ENCODE results near the gene DFFB.

Gene DFFB

DNA sequence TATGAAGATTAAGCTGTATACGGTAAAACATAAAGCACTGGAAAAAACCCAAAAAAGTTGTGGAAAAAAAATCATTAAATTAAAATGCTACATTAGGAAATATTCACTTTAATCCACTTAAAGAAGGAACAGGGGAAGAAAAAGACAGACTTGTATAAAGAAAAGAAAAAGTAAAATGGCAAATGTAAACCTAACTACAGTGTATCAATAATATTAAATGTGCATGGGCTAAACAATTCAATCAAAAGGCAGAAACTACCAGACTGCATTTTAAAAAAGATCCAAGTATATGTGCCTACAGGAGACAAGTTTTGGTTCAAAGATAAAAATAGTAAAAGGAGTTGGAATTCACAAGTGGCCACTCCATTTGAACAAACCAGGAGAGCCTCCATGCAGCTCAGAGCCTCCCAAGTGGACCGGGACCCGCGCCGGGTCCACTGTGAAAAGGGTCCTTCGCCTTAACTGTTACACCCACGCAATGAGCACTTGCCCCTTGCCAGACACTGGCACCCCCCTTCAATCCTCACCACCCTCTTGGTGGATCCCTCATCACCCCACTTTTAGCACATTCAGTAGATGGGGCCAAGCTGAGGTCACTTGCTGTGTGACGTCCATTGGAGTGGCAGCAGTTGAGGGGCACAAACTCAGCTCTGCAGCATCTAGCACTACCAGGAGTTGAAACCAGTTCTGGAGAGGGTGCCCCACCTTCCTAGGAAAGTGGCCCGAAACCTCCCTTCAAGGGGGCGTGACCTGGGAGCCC, 41.9 kb downstream of the DFFB start:
- DNase-seq: no peak

DNA sequence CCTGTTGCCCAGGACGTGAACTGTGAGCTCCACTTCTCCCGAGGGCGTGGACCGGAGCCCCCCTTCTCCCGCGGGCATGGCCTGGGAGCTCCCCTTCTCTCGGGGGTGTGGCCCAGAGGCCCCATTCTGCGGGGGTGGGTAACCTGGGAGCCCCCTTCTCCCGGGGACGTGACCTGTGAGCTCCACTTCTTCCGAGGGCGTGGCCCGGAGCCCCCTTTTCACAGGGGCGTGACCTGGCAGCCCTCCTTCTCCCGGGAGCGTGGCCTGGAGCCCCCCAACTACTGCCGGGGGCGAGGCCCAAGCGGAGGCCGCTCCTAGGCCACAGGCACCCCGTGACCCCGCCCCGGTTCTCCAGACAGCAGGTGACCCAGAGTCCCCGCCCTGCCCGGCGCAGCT, 42.5 kb downstream of the DFFB start:
- no peak for DNase-seq

DNA sequence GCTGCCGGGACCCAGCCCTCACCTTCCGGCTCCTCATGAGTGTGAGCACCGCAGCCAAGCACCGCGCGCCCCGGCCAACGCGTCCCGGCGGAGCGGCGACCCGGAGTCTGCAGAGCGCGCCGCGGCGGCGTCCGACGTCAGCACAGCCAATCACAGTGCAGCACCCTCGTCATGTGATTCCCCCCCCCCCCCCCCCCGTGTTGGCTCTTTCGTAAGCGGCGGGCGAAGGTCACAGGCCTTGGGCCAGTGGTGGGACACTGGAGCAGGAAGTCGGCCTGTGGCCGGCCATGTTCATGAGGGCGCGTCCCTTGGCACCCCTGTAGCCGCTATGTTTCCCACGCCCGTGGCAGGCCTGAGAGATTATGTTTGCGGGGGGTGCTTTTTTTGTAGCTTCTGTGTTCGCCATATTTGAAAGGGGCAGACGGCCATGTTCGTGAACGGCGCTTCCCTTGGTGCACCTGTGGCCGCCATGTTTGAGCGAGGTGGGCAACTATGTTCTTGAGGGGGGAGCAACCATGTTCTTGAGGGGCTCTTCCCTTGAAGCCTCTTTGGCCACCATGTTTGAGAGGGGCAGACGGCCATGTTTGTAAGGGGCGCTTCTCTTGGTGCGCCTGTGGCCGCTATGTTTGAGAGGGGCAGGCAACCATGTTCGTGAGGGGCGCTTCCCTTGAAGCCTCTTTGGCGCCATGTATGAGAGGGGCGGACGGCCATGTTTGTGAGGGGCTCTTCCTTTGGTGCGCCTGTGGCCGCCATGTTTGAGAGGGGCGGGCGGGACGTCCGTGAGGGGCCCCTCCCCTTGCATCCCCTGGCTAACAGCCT, 43.1 kb downstream of the DFFB start, which contains the start of gene C1orf174:
TSS of gene C1orf174 (minus strand) at position 123 of the 819 bp plus-strand sequence. CDS start at position 37, 86 bp downstream.
- DNase-seq: peak; percentile 97 to 98

DNA sequence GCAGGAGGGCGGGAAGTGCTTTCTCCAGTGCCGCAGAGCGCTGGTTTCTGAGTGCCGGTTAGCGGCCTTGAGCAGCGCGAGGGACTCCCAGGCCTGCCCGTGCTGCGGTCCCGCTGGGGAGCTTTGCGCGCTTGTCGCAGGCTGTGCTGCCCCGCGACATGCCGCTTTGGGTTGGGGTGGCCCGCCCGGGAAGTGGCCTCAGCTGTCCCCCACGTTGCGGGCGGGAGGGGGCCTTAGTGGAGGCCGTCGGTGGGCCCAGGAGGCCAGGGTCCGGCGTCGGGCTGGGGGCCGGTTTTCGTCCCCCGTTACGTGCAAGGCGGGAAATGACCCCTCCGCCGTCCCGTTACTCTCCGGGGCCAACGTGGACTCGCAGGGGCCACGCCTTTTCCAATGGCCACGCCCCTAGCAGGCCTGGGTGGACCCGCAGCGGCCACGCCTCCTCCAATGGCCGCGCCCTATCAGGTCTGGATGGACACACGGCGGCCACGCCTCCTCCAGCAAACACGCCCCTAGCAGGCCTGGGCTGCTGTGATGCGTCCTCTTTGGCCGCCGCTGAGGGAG, 43.8 kb downstream of the DFFB start:
- DNase-seq: peak; percentile 92 to 93

DNA sequence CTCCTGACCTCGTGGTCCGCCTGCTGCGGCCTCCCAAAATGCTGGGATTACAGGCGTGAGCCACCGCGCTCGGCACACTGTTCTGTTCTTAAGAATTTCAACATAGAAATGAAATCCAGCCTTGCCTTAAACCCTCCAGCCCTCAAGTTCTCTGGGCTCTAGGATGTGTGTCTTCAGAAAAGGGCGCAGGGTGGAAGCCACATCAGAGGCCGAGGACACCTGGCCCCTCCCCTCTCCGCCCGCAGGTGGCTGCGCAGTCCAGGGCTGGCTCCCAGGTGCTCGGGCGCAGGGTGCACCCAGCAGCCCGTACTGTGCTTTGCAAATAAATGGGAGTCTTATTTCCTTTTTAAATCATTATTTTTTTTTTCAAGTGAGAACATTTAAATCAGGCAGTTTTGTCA, 44.8 kb downstream of the DFFB start:
- peak in 1 of 2 donors; percentile 40 for DNase-seq

DNA sequence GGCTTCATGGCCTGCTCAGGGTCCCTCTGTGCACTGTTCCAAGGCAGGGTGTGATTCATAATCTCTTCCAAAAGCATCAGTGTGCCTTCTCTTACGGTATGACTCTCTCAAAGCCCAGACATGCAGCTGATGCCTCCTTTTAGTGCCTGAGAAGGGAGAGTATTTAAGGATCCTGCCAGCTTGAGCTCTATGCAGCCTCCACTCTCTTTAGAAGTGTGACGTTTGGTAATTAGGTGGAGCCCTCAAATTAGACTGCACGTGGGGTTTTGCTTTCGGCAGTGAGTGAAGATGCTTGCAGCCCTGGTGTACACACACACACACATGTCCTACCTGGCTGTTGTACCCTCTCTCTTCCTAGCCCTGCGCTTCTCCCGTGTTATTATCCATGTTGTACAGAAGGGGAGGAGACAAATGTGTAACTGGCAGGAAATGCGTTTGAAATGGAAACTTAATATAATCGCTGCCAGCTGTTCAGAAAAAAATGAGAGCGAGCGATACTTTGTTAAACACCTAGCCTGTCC, 45.4 kb downstream of the DFFB start:
- peak in 1 of 2 donors; percentile 32 for DNase-seq

DNA sequence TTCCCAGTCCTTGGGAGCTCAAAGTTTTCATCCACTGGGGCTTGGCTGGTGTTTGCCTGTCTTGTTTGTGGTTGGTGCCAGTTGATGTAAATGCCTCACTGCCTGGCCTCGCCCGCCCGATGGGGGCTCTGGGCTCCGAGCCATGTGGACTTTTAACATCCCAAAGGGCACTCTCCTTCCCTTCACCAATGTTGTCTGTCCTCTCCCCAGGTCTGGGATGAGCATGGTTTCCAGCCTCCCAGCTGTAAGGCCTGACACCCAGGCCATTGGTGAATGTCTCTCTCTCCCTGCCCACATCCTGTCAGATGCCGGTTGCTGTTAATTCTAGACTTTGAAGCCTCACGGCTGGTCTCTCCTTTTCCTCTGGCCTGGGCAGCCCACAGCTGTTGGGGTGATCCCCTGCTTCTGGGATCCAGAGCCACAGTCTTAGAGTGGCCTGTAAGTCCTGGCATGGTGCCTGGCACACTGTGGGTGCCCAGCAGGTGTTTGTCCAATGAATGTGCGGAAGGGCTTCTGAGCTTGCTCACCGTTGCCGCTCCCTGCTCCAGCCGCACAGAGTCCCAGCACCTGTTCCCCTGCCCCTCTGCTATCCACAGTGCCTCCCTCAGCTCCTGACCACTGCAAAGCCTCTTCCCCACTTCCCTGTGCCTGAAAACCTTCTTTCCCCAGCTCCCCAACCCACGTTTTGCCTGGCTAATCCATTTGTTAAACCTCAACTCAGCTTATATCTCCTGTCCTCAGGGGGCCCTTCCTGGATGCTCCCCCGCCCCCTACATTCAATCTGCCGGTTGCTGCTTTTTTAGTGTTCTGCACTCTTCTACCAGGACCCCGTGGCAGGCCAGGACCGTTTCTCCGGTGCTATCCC, 46.1 kb downstream of the DFFB start:
- DNase-seq: peak in 1 of 2 donors; percentile 42

DNA sequence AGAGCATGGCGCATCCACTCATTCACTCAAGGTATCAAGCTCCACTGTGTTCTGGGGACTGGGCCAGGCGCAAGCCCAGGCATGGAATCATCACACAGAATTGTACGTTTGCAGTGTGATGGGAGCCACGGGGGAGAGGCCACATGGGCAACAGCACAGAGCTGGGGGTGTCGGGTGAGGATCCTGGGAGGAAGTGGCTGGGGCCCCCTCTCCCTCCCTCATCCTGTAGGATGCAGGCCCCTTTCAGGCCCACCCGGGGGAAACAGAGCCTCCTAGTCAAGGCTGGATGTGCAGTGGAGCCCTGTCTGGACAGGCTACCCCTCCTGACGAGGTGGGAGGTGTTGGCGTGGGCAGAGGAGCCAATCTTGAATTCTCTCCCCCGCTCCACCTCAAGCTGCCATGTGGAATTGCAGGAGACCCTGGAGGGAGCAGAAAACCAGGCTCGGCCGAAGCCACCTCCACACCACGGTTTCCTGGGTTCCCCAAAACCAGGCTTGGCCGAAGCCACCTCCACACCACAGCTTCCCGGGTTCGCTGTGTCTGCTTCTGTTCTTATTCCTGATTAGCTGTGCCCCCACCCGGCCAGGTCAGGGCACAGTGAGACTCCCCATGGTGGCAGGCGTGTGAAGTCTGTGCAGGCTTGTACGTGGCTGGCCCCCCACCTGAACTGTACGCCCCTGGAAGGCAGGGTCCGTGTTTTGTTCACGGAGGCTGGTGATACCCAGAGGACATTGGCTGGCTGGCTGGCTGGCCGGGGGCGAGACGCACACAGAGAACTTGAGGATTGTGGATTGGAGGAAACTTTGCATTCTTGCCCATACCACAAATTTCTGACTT, 46.9 kb downstream of the DFFB start:
- no peak for DNase-seq

DNA sequence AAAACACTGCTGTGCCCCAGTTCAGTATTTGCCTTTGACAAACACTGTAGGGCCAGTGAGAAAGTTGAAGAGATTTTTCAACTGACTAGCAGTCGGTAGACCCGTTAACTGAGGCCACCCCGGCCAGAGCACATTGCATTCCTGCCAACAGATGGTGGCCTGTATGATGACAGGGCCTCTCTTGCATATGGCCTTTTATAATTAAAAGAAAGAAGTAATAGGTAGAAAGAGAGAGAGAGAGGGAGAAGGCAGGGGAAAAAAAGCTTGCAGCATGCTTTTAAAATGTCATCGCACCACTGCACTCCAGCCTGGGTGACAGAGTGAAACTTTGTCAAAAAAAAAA, 47.5 kb downstream of the DFFB start:
- no peak for DNase-seq

DNA sequence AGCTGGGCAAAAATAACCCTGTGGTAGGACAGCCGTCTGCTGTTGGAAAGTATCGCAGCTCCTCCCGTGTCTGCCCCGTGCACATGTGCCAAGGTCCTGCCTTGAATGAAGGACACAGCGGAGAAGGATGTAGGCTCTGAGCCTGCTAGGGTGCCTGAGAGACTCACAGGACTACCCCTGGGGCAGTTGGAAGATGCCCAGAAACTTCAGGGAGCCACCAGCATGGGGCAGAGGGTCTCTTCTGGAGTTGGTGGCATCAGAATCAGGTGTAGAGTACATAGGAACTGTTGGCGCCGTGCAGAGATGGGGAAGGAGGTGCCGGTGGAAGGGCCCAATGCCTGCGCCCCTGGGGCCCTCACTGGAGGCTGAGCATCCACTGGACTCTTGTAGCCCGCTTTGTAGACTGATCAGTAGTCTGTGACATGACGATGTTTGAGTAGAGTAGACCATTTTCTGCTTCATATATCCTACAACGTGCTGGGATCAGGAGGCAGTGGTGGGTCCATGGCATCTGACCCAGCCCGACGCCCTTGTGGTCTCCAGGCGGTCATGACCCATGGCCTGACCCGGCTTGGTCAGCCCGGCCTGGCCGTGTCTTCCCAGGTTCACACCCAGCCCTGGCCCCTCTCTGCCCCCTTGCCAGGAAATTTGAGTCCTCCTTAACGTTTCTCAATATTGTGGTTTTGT, 48.1 kb downstream of the DFFB start:
- DNase-seq: no peak

DNA sequence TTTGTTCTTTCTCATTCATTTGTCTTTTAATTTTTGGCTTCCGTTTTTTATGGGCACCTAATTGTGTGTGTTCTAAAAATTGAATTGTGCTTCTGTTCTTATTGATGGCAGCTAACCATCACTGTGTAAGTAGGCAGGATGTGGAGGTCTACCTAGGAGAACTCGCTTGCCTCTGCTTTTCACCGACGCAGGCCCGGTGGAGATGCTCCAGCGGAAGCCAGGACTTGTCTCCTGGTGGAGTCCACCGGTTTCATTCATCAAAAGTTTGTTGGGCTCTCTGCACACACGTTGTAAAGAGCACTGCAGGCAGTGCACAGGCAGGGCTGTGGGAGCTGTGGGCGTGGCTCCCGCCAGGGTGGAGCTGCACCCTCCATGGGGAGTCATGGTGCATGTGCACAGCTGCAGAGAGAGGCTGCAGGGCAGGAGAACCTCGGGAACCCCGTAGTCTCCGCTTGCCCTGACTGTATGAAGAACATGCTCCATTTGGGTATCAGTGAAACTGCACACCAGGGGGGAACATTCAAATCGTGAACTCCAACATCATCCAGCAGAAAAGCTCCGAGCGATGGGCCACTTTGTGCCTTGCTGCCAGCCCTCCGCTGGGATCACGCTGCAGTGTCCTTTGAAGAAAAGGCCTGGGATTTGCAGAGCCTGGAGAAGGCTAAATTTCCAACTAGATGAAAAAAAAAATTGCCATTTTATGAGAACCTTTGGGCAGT, 48.8 kb downstream of the DFFB start:
- no peak for DNase-seq

DNA sequence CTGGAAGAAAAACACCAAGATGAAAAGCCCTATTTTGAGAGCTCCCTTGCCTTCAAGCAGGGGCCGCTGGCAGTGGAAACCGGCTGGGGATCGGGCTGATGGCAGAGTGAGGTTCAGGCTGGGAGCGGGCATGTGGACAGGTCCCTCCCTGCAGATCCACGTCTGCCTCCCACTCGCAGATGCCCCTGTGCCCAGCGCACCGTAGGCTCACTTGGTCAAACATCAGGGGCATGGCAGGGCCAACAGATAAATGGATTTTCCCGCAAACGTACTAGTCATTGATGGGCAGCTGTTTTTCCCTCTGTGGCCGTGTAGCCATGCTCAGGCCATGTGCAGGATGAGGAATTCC, 49.4 kb downstream of the DFFB start:
- DNase-seq: no peak

DNA sequence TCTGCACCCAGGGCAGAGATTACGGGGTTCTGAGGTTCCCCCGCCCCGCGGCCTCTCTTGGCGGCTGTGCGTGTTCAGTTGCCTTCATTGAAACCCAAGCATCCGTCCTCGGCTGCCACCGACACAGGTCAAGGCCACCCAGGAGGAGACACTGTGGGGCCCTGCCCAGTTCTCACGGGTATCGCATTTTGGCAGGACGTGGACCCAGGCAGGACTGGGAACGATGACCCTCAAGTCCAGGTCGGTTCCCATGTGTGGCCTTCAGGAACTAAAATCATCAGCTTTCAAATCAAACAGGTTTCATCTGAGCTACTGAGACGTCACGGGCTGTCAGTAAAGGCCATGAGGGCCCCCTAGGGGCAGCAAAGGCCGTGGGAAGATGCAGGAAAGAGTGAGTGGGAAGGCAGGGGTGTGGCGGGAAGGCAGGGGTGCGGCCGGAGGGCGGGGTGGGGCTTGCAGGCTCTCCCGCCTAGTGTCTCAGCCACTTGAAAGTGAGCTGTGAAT, 49.8 kb downstream of the DFFB start:
- peak; percentile 15 to 36 for DNase-seq

DNA sequence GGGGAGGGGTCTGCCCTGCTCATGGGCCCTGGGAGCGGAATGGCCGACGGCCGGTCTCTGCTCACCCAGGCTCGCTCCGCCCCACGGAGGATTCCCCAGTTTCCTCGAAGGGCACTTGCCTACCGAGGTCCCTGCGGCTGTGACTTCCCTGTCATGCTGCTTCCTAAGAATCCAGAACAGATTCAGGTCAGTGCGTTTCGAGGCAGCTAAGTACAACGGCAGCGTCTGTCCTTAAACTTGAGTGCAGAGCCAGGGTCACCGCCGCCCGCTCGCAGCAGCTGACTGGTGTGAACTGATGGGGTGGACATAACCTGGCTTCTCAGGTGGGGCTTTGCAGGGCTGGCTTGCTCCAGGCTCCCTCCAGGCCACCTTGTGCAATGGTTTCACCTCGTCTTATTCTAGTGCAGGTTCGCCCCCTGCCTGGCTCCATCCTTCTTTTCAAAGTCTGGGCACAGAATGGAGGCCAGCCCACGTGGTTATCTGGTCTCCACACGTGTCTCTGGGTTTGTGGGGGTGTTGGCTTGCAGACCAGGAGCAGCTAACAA, 50.4 kb downstream of the DFFB start:
- DNase-seq: no peak

DNA sequence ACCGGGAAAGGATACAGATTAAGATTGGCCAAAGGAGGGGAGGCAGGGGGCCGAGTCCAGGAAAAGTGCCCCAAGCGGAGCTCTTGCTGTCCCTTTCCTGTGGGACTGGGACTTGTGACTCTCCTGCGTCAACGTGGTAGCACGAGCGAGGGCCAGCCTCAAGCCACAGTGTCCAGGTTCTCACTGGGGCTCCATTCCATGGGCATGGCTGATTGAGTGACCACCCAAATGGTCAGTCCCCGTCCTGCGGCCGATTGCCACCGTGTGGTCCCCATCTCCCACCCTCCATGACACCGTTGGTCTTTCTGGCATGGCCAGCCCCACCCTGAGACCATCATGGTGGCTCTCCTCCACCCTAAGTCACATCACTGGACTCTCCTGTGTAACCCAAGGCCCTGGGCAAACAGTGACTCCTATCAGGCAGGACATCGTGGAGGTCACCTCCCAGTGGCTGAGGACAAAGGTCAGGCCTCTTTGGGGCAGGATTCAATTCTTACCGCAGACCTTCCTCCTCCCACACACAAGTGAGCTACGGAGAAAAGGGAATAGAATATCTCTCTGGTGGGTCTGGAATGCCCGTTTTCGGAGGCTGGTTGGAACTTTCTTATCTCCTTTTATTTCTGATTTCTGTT, 51.7 kb downstream of the DFFB start:
- DNase-seq: no peak

DNA sequence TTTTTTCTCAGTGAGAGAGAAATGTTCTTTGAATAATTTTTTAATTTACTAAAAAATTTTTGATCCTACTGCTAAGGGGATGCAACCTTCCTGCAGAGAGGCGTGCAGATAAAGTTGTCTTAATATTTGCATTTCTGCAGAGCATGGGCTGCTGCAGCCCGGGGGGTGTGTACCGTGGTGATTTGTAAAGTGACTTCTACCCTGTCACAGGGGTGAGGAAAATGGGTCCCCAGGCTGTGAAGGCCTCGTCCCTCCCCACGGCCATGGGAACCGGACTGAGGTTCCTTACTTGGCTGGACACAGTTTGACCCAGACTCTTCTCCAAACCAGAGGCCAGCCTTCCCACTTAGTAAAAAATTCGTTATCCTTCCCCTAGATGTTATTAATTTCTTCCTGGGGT, 52.3 kb downstream of the DFFB start:
- no peak for DNase-seq

DNA sequence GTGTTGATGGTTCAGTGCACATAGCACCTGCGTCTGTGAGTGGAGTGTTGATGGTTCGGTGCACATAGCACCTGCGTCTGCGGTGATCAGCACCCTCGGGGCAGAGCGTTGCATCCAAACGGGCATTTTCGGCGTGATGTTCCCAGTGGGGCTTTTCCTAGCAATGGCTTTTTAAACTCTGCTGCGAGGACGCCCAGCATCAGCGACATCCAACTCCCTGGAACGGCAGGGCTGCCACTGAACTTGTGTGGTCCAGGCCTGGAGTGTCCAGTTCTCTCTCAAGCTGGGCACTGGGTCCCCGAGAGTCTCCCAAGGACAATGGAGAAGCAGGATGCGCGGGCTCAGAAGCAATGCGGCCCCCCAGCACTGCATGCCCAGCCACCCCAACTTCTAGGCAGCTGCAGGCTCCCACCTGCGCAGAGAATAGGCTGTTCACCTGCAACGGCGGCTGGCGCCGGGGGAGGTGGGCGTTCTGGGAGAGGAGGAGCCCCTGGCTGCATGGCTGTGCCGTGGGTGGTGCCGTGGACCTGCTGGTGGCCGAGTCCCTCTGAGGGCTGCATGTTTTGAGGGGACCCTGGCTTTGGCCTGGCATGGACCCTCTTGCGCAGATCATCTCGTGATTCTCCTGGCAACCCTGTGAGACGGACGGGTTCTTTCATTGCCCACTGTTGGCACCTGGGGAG, 52.9 kb downstream of the DFFB start:
- DNase-seq: no peak

Data from CD4-positive, alpha-beta T cell treated with Interleukin-1 beta for 1 hour (primary cell).